Muscle layer of colon (tissue), 2 donors: ENCODE data around the gene COL28A1.
"Not testable (repeated sequence)": the region's sequence is repeated elsewhere in the genome, so short reads cannot be mapped to it uniquely, and the experiment has no call there.

Source experiments
- H3K27ac ChIP-seq: one replicate; pipeline ENCODE4 v1.7.0; 2013; ENCODE audit warnings: low read depth, mild to moderate bottlenecking, low read length, moderate library complexity
- H3K27me3 ChIP-seq, 2 donors: one replicate each; pipeline ENCODE4 v1.7.0; 2013; ENCODE audit warnings: low read length in 2 of 2, mild to moderate bottlenecking in 2 of 2; ENCODE audit not compliant: insufficient read depth in 2 of 2, control insufficient read depth in 1 of 2
- H3K36me3 ChIP-seq: one replicate; pipeline ENCODE4 v1.7.0; 2013; ENCODE audit warnings: mild to moderate bottlenecking, low read length; ENCODE audit not compliant: insufficient read depth
- H3K4me1 ChIP-seq: one replicate; pipeline ENCODE4 v1.7.0; 2013; ENCODE audit warnings: mild to moderate bottlenecking, low read length; ENCODE audit not compliant: insufficient read depth
- H3K4me3 ChIP-seq, 2 donors: one replicate each; pipeline ENCODE4 v1.7.0; 2013; ENCODE audit warnings: low read length in 2 of 2, low read depth in 1 of 2, mild to moderate bottlenecking in 1 of 2, moderate library complexity in 1 of 2
- H3K9ac ChIP-seq: one replicate; pipeline ENCODE4 v1.7.0; 2013; ENCODE audit warnings: low read length
- H3K9me3 ChIP-seq: one replicate; pipeline ENCODE4 v1.7.0; 2013; ENCODE audit warnings: mild to moderate bottlenecking, low read length
- donor health status: abdominal sarcoma.
- donor health status: Adenocarcinoma of cecum.

The COL28A1 gene

DNA sequence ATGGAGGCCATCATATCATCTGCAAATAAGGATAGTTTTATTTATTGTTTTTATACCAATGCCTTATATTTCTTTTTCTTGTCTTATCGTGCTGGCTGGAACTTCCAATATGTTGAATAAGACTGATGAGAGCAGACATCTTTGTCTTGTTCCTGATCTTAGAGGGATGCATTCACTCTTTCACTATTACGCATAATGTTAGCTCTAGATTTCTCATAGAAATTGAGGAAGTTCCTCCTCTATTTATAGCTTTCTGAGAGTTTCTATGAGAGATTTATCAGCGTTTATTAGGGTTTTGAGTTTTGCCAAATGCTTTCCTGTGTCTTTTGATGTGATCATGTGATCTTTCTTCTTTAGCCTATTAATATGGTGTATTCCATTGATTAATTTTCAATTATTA is 49.3 kb downstream of the COL28A1 start:
- Histone ChIP-seq H3K9me3 (peaks cover 7% of the 10 kb centered on the region), H3K27ac (no peak overlapping the region), H3K4me3 (no peak overlapping the region), H3K36me3 (no peaks in the 10 kb centered on the region), H3K9ac (no peak overlapping the region), H3K4me1 (no peaks in the 10 kb centered on the region), H3K27me3 (no peaks in the 10 kb centered on the region)

GRCh38 chr7:7484072-7484471 is 51.6 kb downstream of the COL28A1 start:
- H3K9me3 ChIP-seq: peaks cover 7% of the 10 kb centered on the region
- H3K27me3 ChIP-seq: no peaks in the 10 kb centered on the region
- H3K27ac ChIP-seq: no peak overlapping the region
- no peaks in the 10 kb centered on the region for H3K4me1 ChIP-seq
- H3K4me3 ChIP-seq: no peak overlapping the region
- H3K36me3 ChIP-seq: no peaks in the 10 kb centered on the region
- no peak overlapping the region for H3K9ac ChIP-seq

- Histone ChIP-seq H3K36me3 (no peaks in the 10 kb centered on the region), H3K4me3 (no peak overlapping the region), H3K27ac (no peak overlapping the region), H3K27me3 (no peaks in the 10 kb centered on the region), H3K9ac (no peak overlapping the region), H3K4me1 (no peaks in the 10 kb centered on the region), H3K9me3 (peaks cover 3% of the 10 kb centered on the region)
These were observed 53.9 kb downstream of the COL28A1 start for GRCh38 chr7:7481802-7482201.

- H3K27me3 ChIP-seq: no peaks in the 10 kb centered on the region
- no peaks in the 10 kb centered on the region for H3K4me1 ChIP-seq
- H3K27ac ChIP-seq: no peak overlapping the region
These were observed 56.3 kb downstream of the COL28A1 start for GRCh38 chr7:7479275-7479805.

GRCh38 chr7:7478569-7478968 is 57.1 kb downstream of the COL28A1 start:
- H3K9me3 ChIP-seq: no peaks in the 10 kb centered on the region
- H3K36me3 ChIP-seq: no peaks in the 10 kb centered on the region
- no peak overlapping the region for H3K4me3 ChIP-seq
- no peaks in the 10 kb centered on the region for H3K4me1 ChIP-seq
- no peaks in the 10 kb centered on the region for H3K27me3 ChIP-seq
- no peak overlapping the region for H3K9ac ChIP-seq
- no peak overlapping the region for H3K27ac ChIP-seq

More at GRCh38 chr7:7479275-7479805, 56.3 kb downstream of the COL28A1 start:
- Histone ChIP-seq H3K9me3 (no peaks in the 10 kb centered on the region), H3K36me3 (no peaks in the 10 kb centered on the region), H3K9ac (no peak overlapping the region), H3K4me3 (no peak overlapping the region)

DNA sequence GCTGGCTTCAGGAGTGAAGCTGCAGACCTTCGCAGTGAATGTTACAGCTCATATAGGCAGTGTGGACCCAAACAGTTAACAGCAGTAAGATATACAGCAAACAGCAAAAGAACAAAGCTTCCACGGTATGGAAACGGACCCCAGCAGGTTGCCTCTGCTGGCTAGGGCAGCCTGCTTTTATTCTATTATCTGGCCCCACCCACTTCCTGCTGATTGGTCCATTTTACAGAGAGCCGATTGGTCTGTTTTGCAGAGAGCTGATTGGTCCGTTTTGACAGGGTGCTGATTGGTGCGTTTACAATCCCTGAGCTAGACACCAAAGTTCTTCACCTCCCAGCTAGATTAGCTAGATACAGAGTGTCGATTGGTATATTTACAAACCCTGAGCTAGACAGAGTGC is 58.0 kb downstream of the COL28A1 start:
- H3K9me3 ChIP-seq, H3K27ac ChIP-seq, H3K4me3 ChIP-seq, H3K27me3 ChIP-seq, H3K4me1 ChIP-seq, H3K36me3 ChIP-seq, H3K9ac ChIP-seq: not testable (repeated sequence)

DNA sequence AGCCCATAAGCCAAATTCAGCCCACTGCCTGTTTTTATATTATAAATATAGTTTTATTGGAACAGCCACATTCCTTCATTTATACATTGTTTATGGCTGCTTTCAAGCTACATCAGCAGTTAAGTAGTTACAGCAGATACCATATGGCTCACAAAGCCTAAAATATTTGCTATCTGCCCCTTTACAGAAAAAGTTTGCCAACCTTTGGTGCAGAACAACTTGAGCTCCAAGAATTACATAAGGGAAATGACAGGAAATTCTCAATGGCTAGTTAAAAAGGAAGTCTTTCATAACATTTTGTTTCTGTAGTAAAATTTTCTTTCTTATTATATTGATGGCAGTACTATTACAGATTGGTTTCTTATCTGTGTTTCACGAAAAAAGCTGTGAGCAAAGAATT is 59.3 kb downstream of the COL28A1 start:
- Histone ChIP-seq H3K27me3 (no peaks in the 10 kb centered on the region), H3K9me3 (no peaks in the 10 kb centered on the region), H3K4me1 (no peaks in the 10 kb centered on the region), H3K36me3 (no peaks in the 10 kb centered on the region), H3K9ac (no peak overlapping the region), H3K4me3 (no peak overlapping the region), H3K27ac (no peak overlapping the region)

DNA sequence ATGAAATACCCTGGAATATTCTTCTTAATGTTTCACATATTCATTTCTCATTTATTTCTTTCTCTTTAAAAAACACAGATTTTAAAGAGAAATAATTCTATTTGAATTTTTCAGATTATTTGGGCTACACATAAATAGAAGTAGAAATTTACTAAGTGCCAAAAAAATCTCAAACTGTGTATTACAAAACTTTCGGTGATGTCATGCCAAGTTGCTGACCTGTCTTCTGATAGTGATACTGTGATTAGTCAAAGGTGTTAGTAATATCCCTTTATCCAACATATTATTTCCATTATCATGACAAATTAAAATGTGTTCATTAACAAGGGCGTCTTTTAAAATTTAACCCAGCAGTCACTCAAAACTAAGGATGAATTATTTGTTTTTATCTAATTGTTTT is 60.1 kb downstream of the COL28A1 start:
- no peak overlapping the region for H3K9ac ChIP-seq
- no peak overlapping the region for H3K4me3 ChIP-seq
- H3K9me3 ChIP-seq: no peaks in the 10 kb centered on the region
- H3K4me1 ChIP-seq: no peaks in the 10 kb centered on the region
- no peaks in the 10 kb centered on the region for H3K36me3 ChIP-seq
- H3K27ac ChIP-seq: no peak overlapping the region
- no peaks in the 10 kb centered on the region for H3K27me3 ChIP-seq

DNA sequence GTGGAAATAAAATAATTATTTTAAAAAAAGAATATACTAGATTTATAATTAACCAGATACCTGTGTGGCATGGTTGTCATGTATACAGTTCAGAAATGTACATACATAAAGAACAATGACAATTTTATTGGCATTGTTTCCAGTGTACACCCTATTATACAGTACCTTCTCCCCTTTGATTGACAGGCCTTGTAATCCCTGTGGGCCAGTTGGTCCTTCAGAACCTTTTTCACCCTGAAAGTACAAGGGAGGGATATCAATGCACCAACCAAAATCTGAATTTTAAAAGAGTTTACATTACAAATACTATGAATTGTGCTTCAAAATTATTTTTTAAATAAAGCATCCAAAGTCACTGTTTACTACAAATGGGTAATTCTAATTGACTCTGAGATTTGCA is 61.2 kb downstream of the COL28A1 start:
- H3K4me3 ChIP-seq: no peak overlapping the region
- H3K27ac ChIP-seq: no peak overlapping the region
- H3K9ac ChIP-seq: no peak overlapping the region
- no peaks in the 10 kb centered on the region for H3K4me1 ChIP-seq
- H3K9me3 ChIP-seq: no peaks in the 10 kb centered on the region
- no peaks in the 10 kb centered on the region for H3K27me3 ChIP-seq
- H3K36me3 ChIP-seq: no peaks in the 10 kb centered on the region

- H3K27me3 ChIP-seq, H3K9ac ChIP-seq, H3K4me1 ChIP-seq, H3K27ac ChIP-seq, H3K4me3 ChIP-seq, H3K9me3 ChIP-seq, H3K36me3 ChIP-seq: not testable (repeated sequence)
These were observed 70.5 kb downstream of the COL28A1 start for GRCh38 chr7:7464991-7465765.

DNA sequence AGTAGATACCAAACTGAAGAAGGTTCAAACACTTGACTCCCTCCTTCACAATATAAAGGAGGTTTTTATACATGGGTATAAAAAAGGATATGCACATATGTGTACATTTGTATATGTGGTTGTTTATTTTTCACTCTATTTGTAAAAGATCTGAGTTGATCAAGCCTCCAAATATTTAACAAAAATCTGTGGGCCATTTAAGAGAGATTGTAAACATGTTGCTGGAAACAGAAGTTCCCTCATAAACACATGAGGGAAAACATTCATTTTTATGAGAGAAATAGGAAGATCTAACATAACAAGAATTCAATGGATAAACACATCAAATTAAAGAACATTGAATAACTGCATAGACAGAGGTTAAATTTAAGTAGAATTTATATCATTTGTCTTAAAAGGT is 81.7 kb downstream of the COL28A1 start:
- no peak overlapping the region for H3K9ac ChIP-seq
- no peaks in the 10 kb centered on the region for H3K36me3 ChIP-seq
- no peaks in the 10 kb centered on the region for H3K27me3 ChIP-seq
- H3K9me3 ChIP-seq: no peaks in the 10 kb centered on the region
- no peak overlapping the region for H3K4me3 ChIP-seq
- no peaks in the 10 kb centered on the region for H3K4me1 ChIP-seq
- H3K27ac ChIP-seq: no peak overlapping the region

DNA sequence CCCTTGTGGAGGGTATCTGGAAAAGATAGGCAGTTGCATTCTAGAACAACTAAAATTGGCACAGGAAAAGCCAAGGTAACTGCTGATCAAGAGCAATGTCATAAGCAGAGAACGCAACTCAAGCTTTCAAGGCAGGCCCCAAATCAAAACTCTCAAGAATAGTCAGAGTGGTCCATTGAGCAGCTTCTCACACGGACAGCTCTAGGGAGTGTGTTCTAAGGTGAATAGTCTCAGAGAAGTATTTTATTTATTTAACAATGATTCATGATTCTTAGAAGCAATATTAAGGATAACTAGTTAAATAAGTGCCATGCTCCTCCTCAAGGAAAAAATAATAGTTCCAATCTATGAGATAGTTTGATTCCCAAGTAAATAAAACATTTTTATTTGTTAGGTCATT is 83.0 kb downstream of the COL28A1 start:
- Histone ChIP-seq H3K4me1 (no peaks in the 10 kb centered on the region), H3K9ac (no peak overlapping the region), H3K27me3 (no peaks in the 10 kb centered on the region), H3K9me3 (peaks cover 3% of the 10 kb centered on the region), H3K27ac (no peak overlapping the region), H3K4me3 (no peak overlapping the region), H3K36me3 (no peaks in the 10 kb centered on the region)
